ENCODE data around the gene FAM209B.

DNA sequence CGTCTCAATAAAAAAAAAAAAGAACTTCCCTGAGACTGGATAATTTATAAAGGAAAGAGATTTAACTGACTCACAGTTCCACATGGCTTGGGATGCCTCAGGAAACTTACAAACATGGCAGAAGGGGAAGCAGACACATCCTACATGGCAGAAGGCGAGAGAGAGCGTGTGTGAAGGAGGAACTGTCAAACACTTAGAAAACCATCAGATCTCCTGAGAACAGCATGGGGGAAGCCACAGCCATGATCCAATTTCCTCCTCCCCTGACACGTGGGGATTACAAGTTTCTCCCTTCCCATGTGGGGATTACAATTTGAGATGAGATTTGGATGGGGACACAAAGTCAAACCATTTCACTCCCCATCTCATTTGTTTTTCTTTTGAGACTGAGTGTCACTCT, 49.5 kb downstream of the FAM209B start:
- TF ChIP-seq SUZ12 (IDR thresholded peaks at IDR 0.05; ENCODE audit: extremely low read depth, insufficient read depth, insufficient read length): no peak
- TF ChIP-seq ZNF274 (IDR thresholded peaks at IDR 0.05; ENCODE audit: low read depth, low read length): no peak
